K562 (cell line): ENCODE measurements around the gene PLA2R1. TPM values are rescaled to one million over a fixed set of nuclear protein-coding genes. Genes with fewer than 3 reads are reported as not detected.
A peak's percentile ranks its signal among the peaks of the same experiment; 100 is the strongest.

ENCODE experiments used
- BCL6 ChIP-seq: fragments of 250-450 bp; sonication (Bioruptor Pico); IDR thresholded peaks from 2 replicates; pipeline ENCODE4 v1.4.0; 2020
- CBX1 ChIP-seq: sonication (generic); IDR thresholded peaks from 2 replicates; pipeline ENCODE4 v1.6.1; 2016; ENCODE audit warnings: antibody characterized with exemption, low read depth, mild to moderate bottlenecking
- CCAR2 ChIP-seq: fragments of 200-400 bp; formaldehyde crosslinking; IDR thresholded peaks from 2 replicates; pipeline ENCODE4 v1.6.1; 2017; ENCODE audit warnings: mild to moderate bottlenecking, low read depth, low read length
- ELF1 ChIP-seq: fragments of 200-800 bp; sonication (Bioruptor generic); IDR thresholded peaks from 2 replicates; pipeline ENCODE4 v1.6.1; 2016; ENCODE audit warnings: missing genetic modification characterization, missing compliant biosample characterization
- FOXP1 ChIP-seq: sonication (generic); formaldehyde crosslinking; IDR thresholded peaks from 2 replicates; pipeline ENCODE4 v1.8.0; 2022; ENCODE audit warnings: mild to moderate bottlenecking, missing genetic modification reagents
- KLF16 ChIP-seq: IDR thresholded peaks from 2 replicates; pipeline ENCODE4 v1.6.1; 2016; ENCODE audit warnings: antibody characterized with exemption
- MAFG ChIP-seq: fragments of 450-650 bp; conservative IDR thresholded peaks from 2 replicates; pipeline ENCODE4 v1.6.1; 2016; ENCODE audit warnings: missing genetic modification characterization, missing compliant biosample characterization
- MAZ ChIP-seq, 2 experiments: fragments of 450-650 bp in 1 of 2; sonication (generic) in 1 of 2; formaldehyde crosslinking; IDR thresholded peaks in 1 of 2; conservative IDR thresholded peaks in 1 of 2; 2 replicates each; pipeline versions ENCODE4 v1.4.0 to v1.5.0; 2020; ENCODE audit warnings: mild to moderate bottlenecking in 1 of 2, missing genetic modification reagents in 1 of 2
- POLR2AphosphoS2 ChIP-seq: IDR thresholded peaks from 2 replicates; pipeline ENCODE4 v1.6.1; 2012; ENCODE audit warnings: low read length, improper control_type of control experiment
- RFX7 ChIP-seq: fragments of 250-450 bp; sonication (Bioruptor Pico); IDR thresholded peaks from 2 replicates; pipeline ENCODE4 v1.5.1; 2021; ENCODE audit warnings: mild to moderate bottlenecking
- TARDBP ChIP-seq: fragments of 450-650 bp; IDR thresholded peaks from 2 replicates; pipeline ENCODE4 v1.6.1; 2016
- ZC3H11A ChIP-seq: IDR thresholded peaks from 2 replicates; pipeline ENCODE4 v1.6.1; 2012; ENCODE audit warnings: low read depth, low read length, improper control_type of control experiment
- ZC3H8 ChIP-seq: fragments of 450-650 bp; IDR thresholded peaks from 2 replicates; pipeline ENCODE4 v1.6.1; 2017
- ZNF668 ChIP-seq: fragments of 250-450 bp; sonication (Bioruptor Pico); IDR thresholded peaks from 2 replicates; pipeline ENCODE4 v1.8.0; 2022; ENCODE audit warnings: mild to moderate bottlenecking, inconsistent platforms
- ZNF764 ChIP-seq: fragments of 250-450 bp; sonication (Bioruptor Pico); IDR thresholded peaks from 2 replicates; pipeline ENCODE4 v1.4.0; 2020; ENCODE audit warnings: low read depth, mild to moderate bottlenecking, moderate library complexity
- polyA plus RNA-seq, 8 experiments: library from polyadenylated mRNA; depleted of rRNA in 4 of 8; stranded (reverse) in 5 of 8; unstranded in 3 of 8; fragments of >200 nt; fragmentation: Nextera tagmentation in 2 of 8; fragmentation: Illumina TruSeq in 1 of 8; extraction: Ambion mirVana in 2 of 8; extraction: Trizol in 1 of 8; gene quantifications; 2 replicates each; pipeline versions ENCODE4 v1.2.1 to v1.2.3, GENCODE V29; 2011 to 2014; ENCODE audit warnings: inconsistent platforms in 1 of 8, missing spikeins in 1 of 8
- total RNA-seq, 7 experiments: library from RNA; depleted of rRNA in 6 of 7; stranded (reverse); fragments of >200 nt in 6 of 7; fragmentation: Illumina TruSeq in 2 of 7; extraction: Trizol in 2 of 7; gene quantifications; 2 replicates each; pipeline versions ENCODE4 v1.2.1 to v1.2.3, GENCODE V29; 2011 to 2021; ENCODE audit warnings: low replicate concordance in 1 of 7
- TF ChIP-seq, protein P1 (sequence below): fragments of 150-350 bp; conservative IDR thresholded peaks from 2 replicates; pipeline ENCODE4 v1.6.1; 2014; ENCODE audit warnings: low read length
- TF ChIP-seq, protein P2 (sequence below): sonication (generic); formaldehyde crosslinking; IDR thresholded peaks from 2 replicates; pipeline ENCODE4 v1.8.0; 2022; ENCODE audit warnings: missing genetic modification reagents, mild to moderate bottlenecking, borderline replicate concordance
- TF ChIP-seq, protein P3 (sequence below), 2 experiments: fragments of 450-650 bp in 1 of 2; sonication (generic) in 1 of 2; formaldehyde crosslinking in 1 of 2; IDR thresholded peaks in 1 of 2; conservative IDR thresholded peaks in 1 of 2; 2 replicates each; pipeline versions ENCODE4 v1.6.1 to v1.8.1; 2016 to 2023; ENCODE audit warnings: mild to moderate bottlenecking in 2 of 2, moderate library complexity in 2 of 2, inconsistent platforms in 1 of 2, missing genetic modification reagents in 1 of 2
- TF ChIP-seq, protein P4 (sequence below): fragments of 450-650 bp; IDR thresholded peaks from 2 replicates; pipeline ENCODE4 v1.6.1; 2016; ENCODE audit warnings: mild to moderate bottlenecking
- TF ChIP-seq, protein P5 (sequence below), 3 experiments: IDR thresholded peaks in 2 of 3; conservative IDR thresholded peaks in 1 of 3; 2 replicates each; pipeline ENCODE4 v1.5.1; 2011 to 2012; ENCODE audit warnings: low read length in 3 of 3, mild to moderate bottlenecking in 3 of 3, control low read depth in 2 of 3, improper control_type of control experiment in 1 of 3, inconsistent platforms in 1 of 3, low read depth in 1 of 3, mixed read lengths in 1 of 3, moderate library complexity in 1 of 3; ENCODE audit not compliant: insufficient read depth in 2 of 3

PLA2R1 gene
- total and polyA plus RNA-seq, 9 of the 15 experiments (the other 6 are each of a cell fraction or from before 2014, with no cell fraction given) = not detected

DNA sequence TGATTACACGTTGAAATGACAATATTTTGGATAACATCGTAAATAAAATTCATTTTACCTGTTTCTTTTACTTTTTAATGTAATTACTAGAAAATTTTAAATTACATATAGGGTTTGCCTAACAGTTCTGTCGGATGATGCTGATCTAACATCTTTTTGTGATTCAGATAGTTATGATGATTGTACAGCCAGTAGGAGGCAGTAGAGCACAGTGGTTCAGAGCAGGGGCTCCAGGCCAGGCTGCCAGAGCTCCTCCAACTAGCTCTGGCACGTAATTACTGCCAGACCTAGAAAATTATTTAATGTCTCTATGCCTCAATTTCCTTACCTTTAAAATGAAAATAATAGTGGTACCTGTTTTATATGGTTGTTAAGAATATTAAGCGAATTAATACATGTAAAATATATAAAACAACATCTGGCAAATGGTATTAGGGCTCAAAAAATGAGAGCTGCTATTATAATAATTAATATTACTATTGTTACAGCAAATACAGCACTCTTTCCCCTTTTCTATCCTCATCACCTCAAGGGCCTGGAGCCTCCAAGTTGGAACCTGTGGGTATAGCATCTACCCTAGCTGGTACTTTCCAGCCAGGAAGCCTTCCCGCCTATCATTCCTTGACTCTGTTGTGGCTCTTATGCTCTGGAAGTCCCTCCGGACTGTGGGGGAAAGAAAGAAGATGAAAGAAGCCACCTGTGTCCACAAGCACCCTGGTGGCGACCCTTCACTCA lies 47.7 kb upstream of the PLA2R1 start (continued):
- TF ChIP-seq ZC3H8 = no peak
- TF ChIP-seq, protein P1, sequence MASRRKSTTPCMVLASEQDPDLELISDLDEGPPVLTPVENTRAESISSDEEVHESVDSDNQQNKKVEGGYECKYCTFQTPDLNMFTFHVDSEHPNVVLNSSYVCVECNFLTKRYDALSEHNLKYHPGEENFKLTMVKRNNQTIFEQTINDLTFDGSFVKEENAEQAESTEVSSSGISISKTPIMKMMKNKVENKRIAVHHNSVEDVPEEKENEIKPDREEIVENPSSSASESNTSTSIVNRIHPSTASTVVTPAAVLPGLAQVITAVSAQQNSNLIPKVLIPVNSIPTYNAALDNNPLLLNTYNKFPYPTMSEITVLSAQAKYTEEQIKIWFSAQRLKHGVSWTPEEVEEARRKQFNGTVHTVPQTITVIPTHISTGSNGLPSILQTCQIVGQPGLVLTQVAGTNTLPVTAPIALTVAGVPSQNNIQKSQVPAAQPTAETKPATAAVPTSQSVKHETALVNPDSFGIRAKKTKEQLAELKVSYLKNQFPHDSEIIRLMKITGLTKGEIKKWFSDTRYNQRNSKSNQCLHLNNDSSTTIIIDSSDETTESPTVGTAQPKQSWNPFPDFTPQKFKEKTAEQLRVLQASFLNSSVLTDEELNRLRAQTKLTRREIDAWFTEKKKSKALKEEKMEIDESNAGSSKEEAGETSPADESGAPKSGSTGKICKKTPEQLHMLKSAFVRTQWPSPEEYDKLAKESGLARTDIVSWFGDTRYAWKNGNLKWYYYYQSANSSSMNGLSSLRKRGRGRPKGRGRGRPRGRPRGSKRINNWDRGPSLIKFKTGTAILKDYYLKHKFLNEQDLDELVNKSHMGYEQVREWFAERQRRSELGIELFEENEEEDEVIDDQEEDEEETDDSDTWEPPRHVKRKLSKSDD = no peak
- TF ChIP-seq MAZ (CRISPR knock-in tag; conservative IDR thresholded peaks at IDR 0.05 in 1 of 2, IDR thresholded peaks at IDR 0.05 in 1 of 2) = no peak
- 0 out of 2 replicates have a peak, but pooled peaks have one; percentile 21 for TF ChIP-seq ZNF764 (CRISPR knock-in tag)
- TF ChIP-seq RFX7 (CRISPR knock-in tag) = no peak
- TF ChIP-seq ELF1 (tag) = no peak
- TF ChIP-seq, protein P2, sequence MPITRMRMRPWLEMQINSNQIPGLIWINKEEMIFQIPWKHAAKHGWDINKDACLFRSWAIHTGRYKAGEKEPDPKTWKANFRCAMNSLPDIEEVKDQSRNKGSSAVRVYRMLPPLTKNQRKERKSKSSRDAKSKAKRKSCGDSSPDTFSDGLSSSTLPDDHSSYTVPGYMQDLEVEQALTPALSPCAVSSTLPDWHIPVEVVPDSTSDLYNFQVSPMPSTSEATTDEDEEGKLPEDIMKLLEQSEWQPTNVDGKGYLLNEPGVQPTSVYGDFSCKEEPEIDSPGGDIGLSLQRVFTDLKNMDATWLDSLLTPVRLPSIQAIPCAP (CRISPR knock-in tag) = no peak
- peak; percentile 37; the same call in 1 of the 2 replicates for TF ChIP-seq KLF16
- TF ChIP-seq, protein P3, sequence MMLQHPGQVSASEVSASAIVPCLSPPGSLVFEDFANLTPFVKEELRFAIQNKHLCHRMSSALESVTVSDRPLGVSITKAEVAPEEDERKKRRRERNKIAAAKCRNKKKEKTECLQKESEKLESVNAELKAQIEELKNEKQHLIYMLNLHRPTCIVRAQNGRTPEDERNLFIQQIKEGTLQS (IDR thresholded peaks at IDR 0.05) = no peak
- TF ChIP-seq, protein P3 (CRISPR knock-in tag; conservative IDR thresholded peaks at IDR 0.05) = no peak
- TF ChIP-seq, protein P4, sequence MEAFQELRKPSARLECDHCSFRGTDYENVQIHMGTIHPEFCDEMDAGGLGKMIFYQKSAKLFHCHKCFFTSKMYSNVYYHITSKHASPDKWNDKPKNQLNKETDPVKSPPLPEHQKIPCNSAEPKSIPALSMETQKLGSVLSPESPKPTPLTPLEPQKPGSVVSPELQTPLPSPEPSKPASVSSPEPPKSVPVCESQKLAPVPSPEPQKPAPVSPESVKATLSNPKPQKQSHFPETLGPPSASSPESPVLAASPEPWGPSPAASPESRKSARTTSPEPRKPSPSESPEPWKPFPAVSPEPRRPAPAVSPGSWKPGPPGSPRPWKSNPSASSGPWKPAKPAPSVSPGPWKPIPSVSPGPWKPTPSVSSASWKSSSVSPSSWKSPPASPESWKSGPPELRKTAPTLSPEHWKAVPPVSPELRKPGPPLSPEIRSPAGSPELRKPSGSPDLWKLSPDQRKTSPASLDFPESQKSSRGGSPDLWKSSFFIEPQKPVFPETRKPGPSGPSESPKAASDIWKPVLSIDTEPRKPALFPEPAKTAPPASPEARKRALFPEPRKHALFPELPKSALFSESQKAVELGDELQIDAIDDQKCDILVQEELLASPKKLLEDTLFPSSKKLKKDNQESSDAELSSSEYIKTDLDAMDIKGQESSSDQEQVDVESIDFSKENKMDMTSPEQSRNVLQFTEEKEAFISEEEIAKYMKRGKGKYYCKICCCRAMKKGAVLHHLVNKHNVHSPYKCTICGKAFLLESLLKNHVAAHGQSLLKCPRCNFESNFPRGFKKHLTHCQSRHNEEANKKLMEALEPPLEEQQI = no peak
- TF ChIP-seq MAFG (tag) = peak; percentile 24; the same call in 1 of the 2 replicates
- TF ChIP-seq, protein P5, sequence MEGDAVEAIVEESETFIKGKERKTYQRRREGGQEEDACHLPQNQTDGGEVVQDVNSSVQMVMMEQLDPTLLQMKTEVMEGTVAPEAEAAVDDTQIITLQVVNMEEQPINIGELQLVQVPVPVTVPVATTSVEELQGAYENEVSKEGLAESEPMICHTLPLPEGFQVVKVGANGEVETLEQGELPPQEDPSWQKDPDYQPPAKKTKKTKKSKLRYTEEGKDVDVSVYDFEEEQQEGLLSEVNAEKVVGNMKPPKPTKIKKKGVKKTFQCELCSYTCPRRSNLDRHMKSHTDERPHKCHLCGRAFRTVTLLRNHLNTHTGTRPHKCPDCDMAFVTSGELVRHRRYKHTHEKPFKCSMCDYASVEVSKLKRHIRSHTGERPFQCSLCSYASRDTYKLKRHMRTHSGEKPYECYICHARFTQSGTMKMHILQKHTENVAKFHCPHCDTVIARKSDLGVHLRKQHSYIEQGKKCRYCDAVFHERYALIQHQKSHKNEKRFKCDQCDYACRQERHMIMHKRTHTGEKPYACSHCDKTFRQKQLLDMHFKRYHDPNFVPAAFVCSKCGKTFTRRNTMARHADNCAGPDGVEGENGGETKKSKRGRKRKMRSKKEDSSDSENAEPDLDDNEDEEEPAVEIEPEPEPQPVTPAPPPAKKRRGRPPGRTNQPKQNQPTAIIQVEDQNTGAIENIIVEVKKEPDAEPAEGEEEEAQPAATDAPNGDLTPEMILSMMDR (IDR thresholded peaks at IDR 0.05 in 2 of 3, conservative IDR thresholded peaks at IDR 0.05 in 1 of 3; ENCODE audit: insufficient read depth in 2 of 3, low read depth in 1 of 3, low read length in 3 of 3) = peak; percentile 64 to 85 (median 77)
- no peak for TF ChIP-seq FOXP1
- no peak for TF ChIP-seq POLR2AphosphoS2
- no peak for TF ChIP-seq CCAR2
- TF ChIP-seq BCL6 = no peak
- TF ChIP-seq TARDBP = no peak
- TF ChIP-seq ZC3H11A = no peak
- TF ChIP-seq ZNF668 (CRISPR knock-in tag) = no peak
- TF ChIP-seq CBX1 = no peak
